ENCODE results near the gene LCN15.
"Not testable (repeated sequence)": the region's sequence is repeated elsewhere in the genome, so short reads cannot be mapped to it uniquely, and the experiment has no call there.

The LCN15 gene

GRCh38 chr9:136774416-136775045, 10.2 kb upstream of the LCN15 start:
- DNase-seq: no peak

- DNase-seq: no peak
These were observed 9.2 kb upstream of the LCN15 start for GRCh38 chr9:136773386-136774044.

GRCh38 chr9:136771907-136772415, 7.6 kb upstream of the LCN15 start:
- DNase-seq: no peak

GRCh38 chr9:136769710-136770191, 5.4 kb upstream of the LCN15 start:
- no peak for DNase-seq

- DNase-seq: not testable (repeated sequence)
These were observed 2.2 kb upstream of the LCN15 start for GRCh38 chr9:136766410-136767120.

GRCh38 chr9:136765745-136766409, 1.6 kb upstream of the LCN15 start:
- not testable (repeated sequence) for DNase-seq

- no peak for DNase-seq
These were observed 723 bp upstream of the LCN15 start for GRCh38 chr9:136765041-136765440.

GRCh38 chr9:136763649-136764035, 676 bp downstream of the LCN15 start:
- DNase-seq: no peak

GRCh38 chr9:136762915-136763648, 1.2 kb downstream of the LCN15 start:
- no peak for DNase-seq

- DNase-seq: no peak
These were observed 2.1 kb downstream of the LCN15 start for GRCh38 chr9:136762221-136762691.

- DNase-seq: no peak
These were observed 2.8 kb downstream of the LCN15 start for GRCh38 chr9:136761545-136761981.

- not testable (repeated sequence) for DNase-seq
These were observed 3.3 kb downstream of the LCN15 start for GRCh38 chr9:136760834-136761544.

GRCh38 chr9:136760424-136760823, 3.9 kb downstream of the LCN15 start:
- no peak for DNase-seq

GRCh38 chr9:136759436-136760325, 4.6 kb downstream of the LCN15 start:
- DNase-seq: no peak

- DNase-seq: no peak
These were observed 5.3 kb downstream of the LCN15 start for GRCh38 chr9:136759001-136759400.

- DNase-seq: no peak
These were observed 6.6 kb downstream of the LCN15 start for GRCh38 chr9:136757751-136758140.

GRCh38 chr9:136757328-136757727, 7.0 kb downstream of the LCN15 start:
- DNase-seq: no peak

- DNase-seq: no peak
These were observed 7.5 kb downstream of the LCN15 start for GRCh38 chr9:136756836-136757235.

- DNase-seq: no peak
These were observed 8.2 kb downstream of the LCN15 start for GRCh38 chr9:136756134-136756438.

GRCh38 chr9:136755302-136756133, 8.8 kb downstream of the LCN15 start:
- DNase-seq: not testable (repeated sequence)

Measured in cortex of kidney (tissue), 1 donor.